K562 (cell line): Measurements from ENCODE around the gene TBX1. TPM values are rescaled to one million over a fixed set of nuclear protein-coding genes. Genes with fewer than 3 reads are reported as not detected.

ENCODE experiments used
- BCOR ChIP-seq: fragments of 450-650 bp; IDR thresholded peaks from 2 replicates; pipeline ENCODE4 v1.6.1; 2016
- CSDE1 ChIP-seq, 2 experiments: fragments of 450-650 bp; IDR thresholded peaks; 2 replicates each; pipeline ENCODE4 v1.6.1; 2016; ENCODE audit warnings: mild to moderate bottlenecking in 1 of 2
- E2F1 ChIP-seq: sonication (generic); formaldehyde crosslinking; IDR thresholded peaks from 2 replicates; pipeline ENCODE4 v1.8.1; 2023; ENCODE audit warnings: mild to moderate bottlenecking, missing genetic modification reagents, moderate library complexity
- ID3 ChIP-seq, 2 experiments: fragments of 250-450 bp in 1 of 2; fragments of 450-650 bp in 1 of 2; sonication (Bioruptor Pico) in 1 of 2; IDR thresholded peaks; 2 replicates each; pipeline versions ENCODE4 v1.6.1 to v1.8.0; 2016 to 2021; ENCODE audit warnings: mild to moderate bottlenecking in 2 of 2, moderate library complexity in 2 of 2, missing compliant biosample characterization in 1 of 2, missing genetic modification characterization in 1 of 2
- MGA ChIP-seq: fragments of 450-650 bp; IDR thresholded peaks from 2 replicates; pipeline ENCODE4 v1.6.1; 2016; ENCODE audit warnings: mild to moderate bottlenecking, moderate library complexity
- SMARCE1 ChIP-seq: fragments of 450-650 bp; IDR thresholded peaks from 2 replicates; pipeline ENCODE4 v1.7.1; 2016; ENCODE audit warnings: mild to moderate bottlenecking
- ZSCAN29 ChIP-seq: fragments of 450-650 bp; IDR thresholded peaks from 2 replicates; pipeline ENCODE4 v1.6.1; 2017
- polyA plus RNA-seq, 8 experiments: library from polyadenylated mRNA; depleted of rRNA in 4 of 8; stranded (reverse) in 5 of 8; unstranded in 3 of 8; fragments of >200 nt; fragmentation: Nextera tagmentation in 2 of 8; fragmentation: Illumina TruSeq in 1 of 8; extraction: Ambion mirVana in 2 of 8; extraction: Trizol in 1 of 8; gene quantifications; 2 replicates each; pipeline versions ENCODE4 v1.2.1 to v1.2.3, GENCODE V29; 2011 to 2014; ENCODE audit warnings: inconsistent platforms in 1 of 8, missing spikeins in 1 of 8
- total RNA-seq, 7 experiments: library from RNA; depleted of rRNA in 6 of 7; stranded (reverse); fragments of >200 nt in 6 of 7; fragmentation: Illumina TruSeq in 2 of 7; extraction: Trizol in 2 of 7; gene quantifications; 2 replicates each; pipeline versions ENCODE4 v1.2.1 to v1.2.3, GENCODE V29; 2011 to 2021; ENCODE audit warnings: low replicate concordance in 1 of 7

TBX1 gene
- total and polyA plus RNA-seq, 9 of the 15 experiments (the other 6 are each of a cell fraction or from before 2014, with no cell fraction given) = 0.07 to 35.0 (median 3.9) TPM

- TF ChIP-seq ZSCAN29 (no peak), ID3 (CRISPR knock-in tag; IDR thresholded peaks at IDR 0.05) (no peak), ID3 (tag; IDR thresholded peaks at IDR 0.05) (no peak), E2F1 (CRISPR knock-in tag) (no peak), SMARCE1 (no peak), CSDE1 (IDR thresholded peaks at IDR 0.05) (no peak), MGA (no peak), BCOR (no peak)
Observed at GRCh38 chr22:19802894-19803735, 42.5 kb downstream of the TBX1 start (continued).
